Measurements from ENCODE around the gene MINAR1.

The MINAR1 gene

GRCh38 chr15:79432345-79433275, 474 bp downstream of the MINAR1 start:
- no peak for DNase-seq

GRCh38 chr15:79433276-79433990, 1.3 kb downstream of the MINAR1 start:
- no peak for DNase-seq

- no peak for DNase-seq
Measured at GRCh38 chr15:79434361-79434760, 2.2 kb downstream of the MINAR1 start.

GRCh38 chr15:79436037-79436780, 4.1 kb downstream of the MINAR1 start:
- no peak for DNase-seq

- no peak for DNase-seq
Measured at GRCh38 chr15:79437275-79438000, 5.3 kb downstream of the MINAR1 start.

- DNase-seq: no peak
Measured at GRCh38 chr15:79439236-79439635, 7.1 kb downstream of the MINAR1 start.

- DNase-seq: no peak
Measured at GRCh38 chr15:79440355-79440908, 8.3 kb downstream of the MINAR1 start.

GRCh38 chr15:79442911-79443310, 10.8 kb downstream of the MINAR1 start:
- DNase-seq: no peak

- no peak for DNase-seq
Measured at GRCh38 chr15:79447060-79447459, 14.9 kb downstream of the MINAR1 start.

- no peak for DNase-seq
Measured at GRCh38 chr15:79450648-79451047, 18.5 kb downstream of the MINAR1 start.

- DNase-seq: no peak
Measured at GRCh38 chr15:79451361-79451999, 19.3 kb downstream of the MINAR1 start.

GRCh38 chr15:79452244-79453051, 20.3 kb downstream of the MINAR1 start:
- DNase-seq: no peak

- no peak for DNase-seq
Measured at GRCh38 chr15:79453446-79453845, 21.3 kb downstream of the MINAR1 start.

- no peak for DNase-seq
Measured at GRCh38 chr15:79454063-79454462, 21.9 kb downstream of the MINAR1 start.

- no peak for DNase-seq
Measured at GRCh38 chr15:79455361-79455760, 23.2 kb downstream of the MINAR1 start.

GRCh38 chr15:79455943-79456342, 23.8 kb downstream of the MINAR1 start:
- no peak for DNase-seq

- DNase-seq: no peak
Measured at GRCh38 chr15:79458491-79458890, 26.4 kb downstream of the MINAR1 start.

- no peak for DNase-seq
Measured at GRCh38 chr15:79459666-79460065, 27.5 kb downstream of the MINAR1 start.

GRCh38 chr15:79463043-79463780, 31.1 kb downstream of the MINAR1 start:
- no peak for DNase-seq

GRCh38 chr15:79463781-79464270, 31.7 kb downstream of the MINAR1 start:
- no peak for DNase-seq

All from CD4-positive, alpha-beta T cell treated with Interleukin-10 for 1 hour (primary cell).